Osteocyte (in vitro differentiated cells): ENCODE data around the gene MLLT11. TPM values are rescaled to one million over a fixed set of nuclear protein-coding genes. Genes with fewer than 3 reads are reported as not detected.

Experiments used
- DNase-seq: peaks from one replicate; pipeline ENCODE4 v3.0.0; 2021; ENCODE audit warnings: mixed read lengths; ENCODE audit not compliant: unreplicated experiment; ENCODE audit errors: extremely low spot score
- H3K27ac Mint-ChIP-seq: one replicate; pipeline ENCODE4 v1.8.0; 2021; ENCODE audit warnings: mild to moderate bottlenecking, mixed read lengths; ENCODE audit not compliant: unreplicated experiment
- H3K27me3 Mint-ChIP-seq: one replicate; pipeline ENCODE4 v1.8.0; 2021; ENCODE audit warnings: mixed read lengths; ENCODE audit not compliant: unreplicated experiment
- H3K36me3 Mint-ChIP-seq: one replicate; pipeline ENCODE4 v1.8.0; 2021; ENCODE audit warnings: mixed read lengths; ENCODE audit not compliant: unreplicated experiment
- H3K4me1 Mint-ChIP-seq: one replicate; pipeline ENCODE4 v1.8.0; 2021; ENCODE audit warnings: mixed read lengths; ENCODE audit not compliant: unreplicated experiment
- H3K4me3 Mint-ChIP-seq: one replicate; pipeline ENCODE4 v1.8.0; 2021; ENCODE audit warnings: mild to moderate bottlenecking, moderate library complexity, mixed read lengths; ENCODE audit not compliant: unreplicated experiment
- H3K9me3 Mint-ChIP-seq: one replicate; pipeline ENCODE4 v1.8.0; 2021; ENCODE audit warnings: mixed read lengths; ENCODE audit not compliant: unreplicated experiment
- total RNA-seq: library from RNA; stranded (reverse); gene quantifications from 2 replicates; pipeline ENCODE4 v1.2.1, GENCODE V29; 2021
- TF ChIP-seq, protein P1 (sequence below): fragments of 200-600 bp; sonication (generic); IDR thresholded peaks from 2 replicates; pipeline ENCODE4 v1.5.0; 2021; ENCODE audit warnings: antibody characterized with exemption, mild to moderate bottlenecking, moderate library complexity

MLLT11 gene
- total RNA-seq, 1 donor from 2014 or later = 22.1 TPM

DNA sequence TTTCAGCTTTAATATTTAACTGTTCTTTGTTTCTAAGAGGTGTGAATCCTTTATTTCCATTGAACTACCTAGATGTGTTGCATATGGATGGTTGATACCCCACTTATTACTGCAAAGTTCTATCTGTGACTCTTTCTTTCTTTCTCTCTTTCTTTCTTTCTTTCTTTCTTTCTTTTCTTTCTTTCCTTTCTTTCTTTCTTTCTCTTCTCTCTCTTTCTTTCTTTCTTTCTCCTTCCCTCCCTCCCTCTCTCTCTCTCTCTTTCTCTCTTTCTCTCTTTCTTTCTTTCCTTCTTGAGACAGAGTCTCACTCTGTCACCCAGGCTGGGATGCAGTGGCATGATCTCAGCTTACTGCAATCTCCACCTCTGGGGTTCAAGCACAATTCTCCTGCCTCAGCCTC lies 44.4 kb downstream of the MLLT11 start:
- no peak overlapping the region for H3K27ac Mint-ChIP-seq
- H3K9me3 Mint-ChIP-seq = no peaks in the 10 kb centered on the region
- H3K27me3 Mint-ChIP-seq = no peaks in the 10 kb centered on the region
- no peak for DNase-seq
- peaks cover 2% of the 10 kb centered on the region for H3K36me3 Mint-ChIP-seq
- no peak overlapping the region for H3K4me3 Mint-ChIP-seq
- TF ChIP-seq, protein P1, sequence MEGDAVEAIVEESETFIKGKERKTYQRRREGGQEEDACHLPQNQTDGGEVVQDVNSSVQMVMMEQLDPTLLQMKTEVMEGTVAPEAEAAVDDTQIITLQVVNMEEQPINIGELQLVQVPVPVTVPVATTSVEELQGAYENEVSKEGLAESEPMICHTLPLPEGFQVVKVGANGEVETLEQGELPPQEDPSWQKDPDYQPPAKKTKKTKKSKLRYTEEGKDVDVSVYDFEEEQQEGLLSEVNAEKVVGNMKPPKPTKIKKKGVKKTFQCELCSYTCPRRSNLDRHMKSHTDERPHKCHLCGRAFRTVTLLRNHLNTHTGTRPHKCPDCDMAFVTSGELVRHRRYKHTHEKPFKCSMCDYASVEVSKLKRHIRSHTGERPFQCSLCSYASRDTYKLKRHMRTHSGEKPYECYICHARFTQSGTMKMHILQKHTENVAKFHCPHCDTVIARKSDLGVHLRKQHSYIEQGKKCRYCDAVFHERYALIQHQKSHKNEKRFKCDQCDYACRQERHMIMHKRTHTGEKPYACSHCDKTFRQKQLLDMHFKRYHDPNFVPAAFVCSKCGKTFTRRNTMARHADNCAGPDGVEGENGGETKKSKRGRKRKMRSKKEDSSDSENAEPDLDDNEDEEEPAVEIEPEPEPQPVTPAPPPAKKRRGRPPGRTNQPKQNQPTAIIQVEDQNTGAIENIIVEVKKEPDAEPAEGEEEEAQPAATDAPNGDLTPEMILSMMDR = no peak
- H3K4me1 Mint-ChIP-seq = peaks cover 6% of the 10 kb centered on the region

DNA sequence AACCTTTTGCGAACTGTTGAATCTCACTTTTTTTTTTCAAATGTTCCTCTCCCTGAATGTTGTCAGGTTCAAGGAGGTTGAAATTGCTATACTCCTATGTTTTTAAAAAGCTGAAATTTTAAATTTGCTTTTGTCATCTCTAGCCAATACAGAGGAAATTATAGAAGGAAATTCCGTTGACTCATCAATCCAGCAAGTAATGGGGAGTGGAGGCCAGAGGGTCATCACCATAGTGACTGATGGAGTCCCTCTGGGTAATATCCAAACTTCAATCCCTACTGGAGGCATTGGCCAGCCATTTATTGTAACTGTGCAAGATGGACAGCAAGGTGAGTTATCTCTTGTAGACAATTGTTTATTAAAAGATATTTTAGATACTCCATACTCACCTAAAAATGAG lies 46.7 kb downstream of the MLLT11 start:
- Mint-ChIP-seq H3K9me3 (no peaks in the 10 kb centered on the region), H3K27me3 (no peaks in the 10 kb centered on the region), H3K4me1 (peaks cover 6% of the 10 kb centered on the region), H3K4me3 (no peak overlapping the region), H3K27ac (no peak overlapping the region), H3K36me3 (peaks cover 4% of the 10 kb centered on the region)
- TF ChIP-seq, protein P1 = no peak
- DNase-seq = no peak

GRCh38 chr1:151108331-151108730 lies 48.1 kb downstream of the MLLT11 start:
- Mint-ChIP-seq H3K9me3 (no peaks in the 10 kb centered on the region), H3K27me3 (no peaks in the 10 kb centered on the region), H3K4me1 (peaks cover 6% of the 10 kb centered on the region), H3K27ac (no peak overlapping the region), H3K4me3 (no peak overlapping the region), H3K36me3 (peaks cover 4% of the 10 kb centered on the region)
- TF ChIP-seq, protein P1 = no peak
- no peak for DNase-seq

- Mint-ChIP-seq H3K4me1 (no peaks in the 10 kb centered on the region), H3K9me3 (no peaks in the 10 kb centered on the region), H3K36me3 (peaks cover 8% of the 10 kb centered on the region), H3K27me3 (no peaks in the 10 kb centered on the region), H3K4me3 (no peak overlapping the region), H3K27ac (no peak overlapping the region)
- TF ChIP-seq, protein P1 = no peak
- no peak for DNase-seq
These were observed 53.7 kb downstream of the MLLT11 start for GRCh38 chr1:151113877-151114276.

Other genes with a start within 250 kb of the MLLT11 start
- gene ARNT, start 183.8 kb upstream of the MLLT11 start, total RNA-seq = 42.9 and 44.2 TPM in 2 replicates
- gene CTXND2, start 173.3 kb upstream of the MLLT11 start, total RNA-seq = not detected in 2 replicates
- gene SETDB1, start 134.0 kb upstream of the MLLT11 start, total RNA-seq = 53.5 and 59.8 TPM in 2 replicates
- 240 and 261 TPM in 2 replicates for gene CERS2, start 85.6 kb upstream of the MLLT11 start, total RNA-seq
- gene ANXA9, start 78.1 kb upstream of the MLLT11 start, total RNA-seq = not detected in 2 replicates
- 22.2 and 24.3 TPM in 2 replicates for gene MINDY1, start 53.5 kb upstream of the MLLT11 start, total RNA-seq
- 18.2 and 20.5 TPM in 2 replicates for gene PRUNE1, start 51.9 kb upstream of the MLLT11 start, total RNA-seq
- 0.55 and 0.81 TPM in 2 replicates for gene BNIPL, start 23.8 kb upstream of the MLLT11 start, total RNA-seq
- 4.7 and 5.2 TPM in 2 replicates for gene C1orf56, start 12.6 kb upstream of the MLLT11 start, total RNA-seq
- 67.1 and 69.9 TPM in 2 replicates for gene CDC42SE1, start 775 bp upstream of the MLLT11 start, total RNA-seq
- 11.1 and 12.4 TPM in 2 replicates for gene GABPB2, start 10.4 kb downstream of the MLLT11 start, total RNA-seq
- gene SEMA6C, start 86.2 kb downstream of the MLLT11 start, total RNA-seq = 24.7 and 28.2 TPM in 2 replicates
- not detected in 2 replicates for gene TNFAIP8L2, start 96.3 kb downstream of the MLLT11 start, total RNA-seq
- 12.6 and 13.3 TPM in 2 replicates for gene LYSMD1, start 105.5 kb downstream of the MLLT11 start, total RNA-seq
- gene SCNM1, start 105.7 kb downstream of the MLLT11 start, total RNA-seq = 45.0 and 49.8 TPM in 2 replicates
- 2.8 TPM in 1 of 2 replicates, not detected in the other for gene TMOD4, start 115.6 kb downstream of the MLLT11 start, total RNA-seq
- gene VPS72, start 129.8 kb downstream of the MLLT11 start, total RNA-seq = 77.5 and 91.6 TPM in 2 replicates
- gene PIP5K1A, start 138.2 kb downstream of the MLLT11 start, total RNA-seq = 84.4 and 89.5 TPM in 2 replicates
- gene PSMD4, start 194.3 kb downstream of the MLLT11 start, total RNA-seq = 133 and 150 TPM in 2 replicates
- gene ZNF687, start 221.9 kb downstream of the MLLT11 start, total RNA-seq = 23.7 and 25.9 TPM in 2 replicates